ENCODE results near the gene CLDN9. TPM values are rescaled to one million over a fixed set of nuclear protein-coding genes. Genes with fewer than 3 reads are reported as not detected.

The CLDN9 gene
- total and polyA plus RNA-seq, 9 of the 15 experiments (the other 6 are each of a cell fraction or from before 2014, with no cell fraction given), result 0.12 to 0.44 (median 0.22) TPM; not detected in 4

GRCh38 chr16:3057181-3058138 lies 44.7 kb downstream of the CLDN9 start:
- Histone ChIP-seq H3K9me1 (ENCODE audit: control insufficient read depth, insufficient read depth, low read length) (peaks cover 4% of the 10 kb centered on the region), H3K4me2 (ENCODE audit: insufficient read depth, low read length) (0 out of 2 replicates have a peak overlapping the region, but pooled peaks have one; percentile 93), H3K27ac (ENCODE audit: extremely low read depth, low read depth, low read length) (no peak overlapping the region), H3K9me3 (replicated peaks; ENCODE audit: control insufficient read depth, insufficient read depth, low read depth, low read length) (no peaks in the 10 kb centered on the region), H3K4me1 (replicated peaks in 1 of 2; ENCODE audit: control insufficient read depth in 2 of 2, insufficient read depth in 2 of 2, low read length in 2 of 2) (peaks cover 8 to 38% of the 10 kb centered on the region in 2 experiments), H3K36me3 (ENCODE audit: control insufficient read depth, insufficient read depth, low read length) (no peaks in the 10 kb centered on the region), H3K9ac (ENCODE audit: insufficient read depth in 1 of 2, low read depth in 2 of 2, low read length in 2 of 2) (peak overlapping the region in 1 of 2 experiments; percentile 97; a peak in 2 of 4 replicates), H3K4me3 (peak overlapping the region; percentile 93; the same call in 1 of the 2 replicates), H3K79me2 (ENCODE audit: control insufficient read depth, insufficient read depth, low read length) (peaks cover 2% of the 10 kb centered on the region; the same call in 2 of the 3 replicates), H2AFZ (ENCODE audit: low read depth, low read length) (no peak overlapping the region), H3K27me3 (ENCODE audit: control insufficient read depth in 2 of 2, insufficient read depth in 2 of 2, low read length in 2 of 2) (no peaks in the 10 kb centered on the region), H4K20me1 (replicated peaks; ENCODE audit: control insufficient read depth, insufficient read depth, low read length) (0 out of 2 replicates have a peak, but pooled peaks cover 3% of the 10 kb centered on the region)
- DNase-seq (ENCODE audit: extremely low read depth in 1 of 4, low spot score in 3 of 4), result no peak
- FAIRE-seq, result no peak
- ChIA-PET CTCF (ENCODE audit: low intra/inter-chr PET ratio) (interaction anchor here (0.9 to 2.6 kb wide), 2 partner anchors 54 to 72 kb away, joined by 6 to 20 read pairs; no protein-coding TSS in a partner anchor), POLR2A (interaction anchor here (0.9 to 1.6 kb wide), 3 partner anchors 9 to 72 kb away, joined by 3 to 6 read pairs (median 5); no protein-coding TSS in a partner anchor)
- in situ Hi-C loops (cut with MboI) (no loop called here), intact Hi-C loops (cut with micrococcal nuclease) (loop anchor here (5.0 to 10.0 kb wide), 2 partner anchors 45 to 117 kb away; no protein-coding TSS in a partner anchor)
- no peak for ATAC-seq
- 84% methylated on average over 20 of the region's 22 CpGs for WGBS (ENCODE audit: insufficient coverage, low coverage, missing lambda C conversion rate)
- BruUV-seq (replicated peaks), result TSS peak; percentile 72
- TF ChIP-seq ZNF707 (CRISPR knock-in tag; conservative IDR thresholded peaks at IDR 0.05) (no peak), SIRT6 (IDR thresholded peaks at IDR 0.05; ENCODE audit: low read depth, low read length) (no peak), ZNF165 (CRISPR knock-in tag; IDR thresholded peaks at IDR 0.05; ENCODE audit: borderline replicate concordance) (no peak), ZBTB7A (IDR thresholded peaks at IDR 0.05; ENCODE audit: borderline replicate concordance, control insufficient read depth, low read depth, low read length) (peak; percentile 10; the same call in 1 of the 2 replicates), SUPT5H (IDR thresholded peaks at IDR 0.05) (no peak), GTF2E2 (tag; IDR thresholded peaks at IDR 0.05) (no peak), RFX1 (IDR thresholded peaks at IDR 0.05) (no peak)
